Gastroesophageal sphincter (tissue), 3 donors: ENCODE data around the gene SCFD2.

Source experiments
- CTCF ChIP-seq, 4 experiments: fragments of 200-600 bp in 2 of 4; fragments of 450-650 bp in 2 of 4; sonication (generic) in 1 of 4; IDR thresholded peaks; one replicate each; pipeline ENCODE4 v1.5.1; 2017 to 2019; ENCODE audit warnings: antibody characterized with exemption in 4 of 4, mild to moderate bottlenecking in 2 of 4, moderate library complexity in 2 of 4
- EP300 ChIP-seq: sonication (generic); formaldehyde crosslinking; IDR thresholded peaks from one replicate; pipeline ENCODE4 v1.6.1; 2017; ENCODE audit warnings: antibody characterized with exemption, mild to moderate bottlenecking
- POLR2A ChIP-seq, 2 donors: fragments of 450-650 bp; IDR thresholded peaks; one replicate each; pipeline ENCODE4 v1.6.1; 2017; ENCODE audit warnings: antibody characterized with exemption in 2 of 2, mild to moderate bottlenecking in 2 of 2, moderate library complexity in 1 of 2
- POLR2AphosphoS5 ChIP-seq: sonication (generic); formaldehyde crosslinking; IDR thresholded peaks from one replicate; pipeline ENCODE4 v1.6.1; 2017; ENCODE audit warnings: antibody characterized with exemption

- TF ChIP-seq POLR2A (IDR thresholded peaks at IDR 0.05) = peak; percentile 54 to 68
- TF ChIP-seq CTCF (IDR thresholded peaks at IDR 0.05) = no peak
- TF ChIP-seq POLR2AphosphoS5 = peak; percentile 78
- TF ChIP-seq EP300 = no peak
Measured at GRCh38 chr4:53377319-53378170, 11.7 kb upstream of the SCFD2 start, which contains the start of gene FIP1L1.
